Measurements from ENCODE around the gene CCNA2.

Gene CCNA2

DNA sequence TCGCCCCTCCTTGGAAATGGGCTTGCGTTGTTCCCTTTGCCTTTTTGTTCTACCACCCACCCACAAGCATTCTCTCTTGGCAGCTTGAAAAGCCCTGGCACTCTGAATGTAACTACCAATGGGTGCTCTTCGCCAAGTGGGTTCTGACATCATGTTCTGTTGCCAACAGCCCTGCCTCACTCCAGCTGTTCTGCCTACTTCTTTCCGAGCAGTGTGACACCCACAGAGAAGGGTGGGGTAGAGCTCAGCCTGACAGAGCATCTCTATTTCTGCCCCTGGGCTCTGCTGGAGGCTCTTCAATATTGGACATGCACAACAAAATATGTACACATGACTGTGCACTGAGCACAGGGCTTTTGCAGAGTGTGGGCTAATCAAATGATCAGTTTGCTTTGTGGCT lies 38.2 kb downstream of the CCNA2 start:
- no peak overlapping the region for H3K4me2 ChIP-seq
- no peaks in the 10 kb centered on the region for H3K36me3 ChIP-seq (ENCODE audit: insufficient read depth)
- no peak overlapping the region for H2AFZ ChIP-seq (ENCODE audit: low read depth)
- H3K9ac ChIP-seq, result no peak overlapping the region
- no peaks in the 10 kb centered on the region for H3K4me1 ChIP-seq (ENCODE audit: low read depth, poor library complexity, severe bottlenecking)
- TF ChIP-seq CTCF (conservative IDR thresholded peaks at IDR 0.05; ENCODE audit: low read depth, low read length), result no peak
- H4K20me1 ChIP-seq (ENCODE audit: insufficient read depth), result no peaks in the 10 kb centered on the region
- no peaks in the 10 kb centered on the region for H3K27me3 ChIP-seq (ENCODE audit: insufficient read depth, low read depth)
- no peaks in the 10 kb centered on the region for H3K79me2 ChIP-seq (ENCODE audit: insufficient read depth, low read depth)
- H3K4me3 ChIP-seq (IDR thresholded peaks at IDR 0.05; ENCODE audit: insufficient read depth, low read depth, low read length), result no peak overlapping the region
- no peak overlapping the region for H3K27ac ChIP-seq

GRCh38 chr4:121784975-121785374 lies 38.7 kb downstream of the CCNA2 start:
- Histone ChIP-seq H3K4me2 (no peak overlapping the region), H3K4me3 (IDR thresholded peaks at IDR 0.05; ENCODE audit: insufficient read depth, low read depth, low read length) (no peak overlapping the region), H3K9ac (no peak overlapping the region), H3K27ac (no peak overlapping the region), H3K27me3 (ENCODE audit: insufficient read depth, low read depth) (no peaks in the 10 kb centered on the region), H4K20me1 (ENCODE audit: insufficient read depth) (no peaks in the 10 kb centered on the region), H3K79me2 (ENCODE audit: insufficient read depth, low read depth) (no peaks in the 10 kb centered on the region), H3K36me3 (ENCODE audit: insufficient read depth) (no peaks in the 10 kb centered on the region), H2AFZ (ENCODE audit: low read depth) (no peak overlapping the region), H3K4me1 (ENCODE audit: low read depth, poor library complexity, severe bottlenecking) (no peaks in the 10 kb centered on the region)
- no peak for TF ChIP-seq CTCF (conservative IDR thresholded peaks at IDR 0.05; ENCODE audit: low read depth, low read length)

- TF ChIP-seq CTCF (conservative IDR thresholded peaks at IDR 0.05; ENCODE audit: low read depth, low read length), result no peak
- Histone ChIP-seq H3K36me3 (ENCODE audit: insufficient read depth) (no peaks in the 10 kb centered on the region), H3K4me1 (ENCODE audit: low read depth, poor library complexity, severe bottlenecking) (no peaks in the 10 kb centered on the region), H3K79me2 (ENCODE audit: insufficient read depth, low read depth) (no peaks in the 10 kb centered on the region), H2AFZ (ENCODE audit: low read depth) (no peak overlapping the region), H3K27me3 (ENCODE audit: insufficient read depth, low read depth) (no peaks in the 10 kb centered on the region), H3K9ac (no peak overlapping the region), H3K4me3 (IDR thresholded peaks at IDR 0.05; ENCODE audit: insufficient read depth, low read depth, low read length) (no peak overlapping the region), H4K20me1 (ENCODE audit: insufficient read depth) (no peaks in the 10 kb centered on the region), H3K4me2 (no peak overlapping the region), H3K27ac (no peak overlapping the region)
Observed at GRCh38 chr4:121784401-121784800, 39.3 kb downstream of the CCNA2 start.

- TF ChIP-seq CTCF (conservative IDR thresholded peaks at IDR 0.05; ENCODE audit: low read depth, low read length), result no peak
- no peaks in the 10 kb centered on the region for H3K4me1 ChIP-seq (ENCODE audit: low read depth, poor library complexity, severe bottlenecking)
- no peaks in the 10 kb centered on the region for H4K20me1 ChIP-seq (ENCODE audit: insufficient read depth)
- no peaks in the 10 kb centered on the region for H3K36me3 ChIP-seq (ENCODE audit: insufficient read depth)
- no peak overlapping the region for H2AFZ ChIP-seq (ENCODE audit: low read depth)
- no peak overlapping the region for H3K27ac ChIP-seq
- no peak overlapping the region for H3K4me3 ChIP-seq (IDR thresholded peaks at IDR 0.05; ENCODE audit: insufficient read depth, low read depth, low read length)
- H3K9ac ChIP-seq, result no peak overlapping the region
- no peaks in the 10 kb centered on the region for H3K79me2 ChIP-seq (ENCODE audit: insufficient read depth, low read depth)
- H3K4me2 ChIP-seq, result no peak overlapping the region
- H3K27me3 ChIP-seq (ENCODE audit: insufficient read depth, low read depth), result no peaks in the 10 kb centered on the region
Observed at GRCh38 chr4:121783210-121783609, 40.5 kb downstream of the CCNA2 start.
